GM12873 (cell line): ENCODE measurements around the gene PTGDR.

Experiments
- TF ChIP-seq, protein P1 (sequence below): IDR thresholded peaks from 2 replicates; pipeline ENCODE4 v1.5.1; 2012; ENCODE audit warnings: low read depth, mild to moderate bottlenecking, moderate library complexity, low read length, control low read depth; ENCODE audit not compliant: insufficient read depth; ENCODE audit errors: missing control alignments

The PTGDR gene

DNA sequence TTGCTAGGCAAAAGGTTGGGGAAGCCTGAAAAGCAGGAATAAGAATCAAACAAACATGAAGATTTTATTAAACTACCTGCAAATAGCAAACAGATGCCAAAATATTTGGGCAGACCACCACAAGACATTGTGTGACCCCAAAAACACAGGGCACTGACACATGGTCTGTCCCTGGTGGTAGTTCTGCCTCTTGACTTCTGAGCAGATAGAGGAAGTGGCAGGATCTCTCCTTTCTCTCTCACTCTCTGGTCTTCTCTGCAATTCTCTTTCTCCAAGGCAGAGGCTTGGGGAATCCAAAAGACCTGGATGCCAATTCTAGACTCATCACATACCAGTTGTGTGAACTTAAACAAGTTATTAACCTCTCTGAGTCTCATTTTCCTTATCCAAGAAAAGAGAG is 4.3 kb upstream of the PTGDR start:
- TF ChIP-seq, protein P1, sequence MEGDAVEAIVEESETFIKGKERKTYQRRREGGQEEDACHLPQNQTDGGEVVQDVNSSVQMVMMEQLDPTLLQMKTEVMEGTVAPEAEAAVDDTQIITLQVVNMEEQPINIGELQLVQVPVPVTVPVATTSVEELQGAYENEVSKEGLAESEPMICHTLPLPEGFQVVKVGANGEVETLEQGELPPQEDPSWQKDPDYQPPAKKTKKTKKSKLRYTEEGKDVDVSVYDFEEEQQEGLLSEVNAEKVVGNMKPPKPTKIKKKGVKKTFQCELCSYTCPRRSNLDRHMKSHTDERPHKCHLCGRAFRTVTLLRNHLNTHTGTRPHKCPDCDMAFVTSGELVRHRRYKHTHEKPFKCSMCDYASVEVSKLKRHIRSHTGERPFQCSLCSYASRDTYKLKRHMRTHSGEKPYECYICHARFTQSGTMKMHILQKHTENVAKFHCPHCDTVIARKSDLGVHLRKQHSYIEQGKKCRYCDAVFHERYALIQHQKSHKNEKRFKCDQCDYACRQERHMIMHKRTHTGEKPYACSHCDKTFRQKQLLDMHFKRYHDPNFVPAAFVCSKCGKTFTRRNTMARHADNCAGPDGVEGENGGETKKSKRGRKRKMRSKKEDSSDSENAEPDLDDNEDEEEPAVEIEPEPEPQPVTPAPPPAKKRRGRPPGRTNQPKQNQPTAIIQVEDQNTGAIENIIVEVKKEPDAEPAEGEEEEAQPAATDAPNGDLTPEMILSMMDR, result no peak

DNA sequence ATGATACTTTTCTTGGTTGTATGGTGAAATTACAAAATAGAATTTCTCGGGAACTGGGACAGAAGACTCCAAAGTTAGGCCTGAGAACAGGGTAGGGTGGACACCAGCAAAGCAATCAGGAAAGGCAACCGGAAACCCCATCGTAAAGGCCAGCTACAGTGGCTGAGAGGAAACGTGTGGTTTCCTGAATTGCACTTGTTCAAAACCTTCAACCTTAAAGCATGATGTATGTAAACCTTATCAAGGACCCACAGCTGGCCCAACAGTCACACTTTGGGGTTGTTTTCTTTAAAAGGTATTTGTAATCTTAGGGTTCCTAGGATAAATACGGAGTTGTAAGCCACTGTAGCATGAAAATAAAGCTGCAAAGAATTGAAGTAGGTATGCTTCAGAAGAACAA is 2.2 kb upstream of the PTGDR start:
- TF ChIP-seq, protein P1, result no peak

DNA sequence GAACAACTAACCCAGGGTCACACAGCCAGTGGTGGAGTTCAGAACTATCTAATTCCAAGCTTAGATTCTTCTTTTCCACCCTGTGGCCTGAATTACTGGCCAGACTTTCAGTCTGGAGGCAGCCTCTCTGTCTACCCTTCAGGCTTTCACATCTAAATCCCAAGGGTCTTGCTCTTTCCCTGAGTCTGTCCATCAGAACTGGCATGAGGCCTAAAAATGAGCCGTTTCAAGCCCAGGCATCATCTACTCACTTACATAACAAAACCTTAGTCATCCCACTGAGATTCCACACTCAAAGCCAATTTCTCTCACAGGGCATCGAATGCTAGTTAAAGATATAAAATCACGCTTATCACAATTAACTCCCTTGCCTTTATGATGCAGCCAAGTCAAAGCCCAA is 1.3 kb upstream of the PTGDR start:
- TF ChIP-seq, protein P1, result no peak

DNA sequence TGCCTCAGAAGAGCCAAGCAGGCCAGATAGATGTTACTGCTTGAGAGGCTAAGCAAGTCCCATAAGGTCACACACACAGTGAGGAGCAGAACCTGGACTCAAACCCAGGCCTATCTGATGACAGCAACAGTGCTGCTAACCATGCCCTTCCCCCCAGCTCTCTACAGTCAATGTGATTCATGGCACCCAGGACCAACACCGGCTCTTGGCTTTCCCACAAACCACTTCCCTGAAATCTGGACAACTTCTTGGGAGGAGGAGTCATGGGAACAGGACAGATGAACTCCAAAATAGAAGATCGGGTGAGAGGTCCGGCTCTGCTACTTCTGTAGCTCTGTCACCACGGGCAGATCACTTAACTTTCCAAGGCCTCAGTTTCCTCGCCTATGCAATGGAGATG is 716 bp upstream of the PTGDR start:
- TF ChIP-seq, protein P1, result no peak

DNA sequence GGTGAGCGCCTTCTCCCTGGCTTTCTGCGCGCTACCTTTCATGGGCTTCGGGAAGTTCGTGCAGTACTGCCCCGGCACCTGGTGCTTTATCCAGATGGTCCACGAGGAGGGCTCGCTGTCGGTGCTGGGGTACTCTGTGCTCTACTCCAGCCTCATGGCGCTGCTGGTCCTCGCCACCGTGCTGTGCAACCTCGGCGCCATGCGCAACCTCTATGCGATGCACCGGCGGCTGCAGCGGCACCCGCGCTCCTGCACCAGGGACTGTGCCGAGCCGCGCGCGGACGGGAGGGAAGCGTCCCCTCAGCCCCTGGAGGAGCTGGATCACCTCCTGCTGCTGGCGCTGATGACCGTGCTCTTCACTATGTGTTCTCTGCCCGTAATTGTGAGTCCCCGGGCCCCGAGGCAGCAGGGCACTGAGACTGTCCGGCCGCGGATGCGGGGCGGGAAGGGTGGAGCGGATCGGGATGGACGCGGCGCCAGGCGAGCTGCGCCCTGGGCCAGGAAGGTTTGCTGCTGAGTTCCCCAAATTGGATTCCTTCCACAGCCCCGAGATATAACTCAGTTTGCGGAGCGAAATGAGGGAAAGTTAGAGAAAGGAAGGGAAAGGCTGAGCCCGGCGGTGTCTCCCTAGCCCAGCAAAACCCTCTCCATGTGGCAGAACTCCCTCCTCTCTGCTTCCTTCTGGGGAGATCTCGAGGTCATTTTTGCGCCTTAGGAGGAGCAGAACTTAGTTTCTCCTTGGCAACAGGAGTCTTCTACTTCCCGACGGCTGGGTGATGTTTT is 972 bp downstream of the PTGDR start:
- TF ChIP-seq, protein P1, result no peak

DNA sequence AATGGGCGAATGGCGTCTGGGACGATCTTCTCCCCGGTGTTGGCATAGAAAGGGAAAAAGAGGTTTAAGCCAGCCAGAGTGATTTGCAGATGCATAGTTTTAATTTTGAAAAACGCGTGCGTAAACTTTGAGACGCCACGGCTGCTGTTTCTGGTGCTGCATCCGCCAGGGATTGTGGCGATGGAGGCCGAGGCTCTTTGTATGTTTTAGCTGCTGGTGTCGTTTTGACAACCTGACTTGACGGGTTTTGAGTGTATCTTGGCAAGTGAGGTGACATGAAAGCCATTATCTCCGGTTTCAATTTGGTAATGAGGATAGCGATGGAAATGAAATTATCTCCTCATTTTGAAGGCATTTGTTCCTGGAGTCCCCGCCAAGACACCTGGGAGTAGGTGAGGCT is 1.6 kb downstream of the PTGDR start:
- TF ChIP-seq, protein P1, result no peak

DNA sequence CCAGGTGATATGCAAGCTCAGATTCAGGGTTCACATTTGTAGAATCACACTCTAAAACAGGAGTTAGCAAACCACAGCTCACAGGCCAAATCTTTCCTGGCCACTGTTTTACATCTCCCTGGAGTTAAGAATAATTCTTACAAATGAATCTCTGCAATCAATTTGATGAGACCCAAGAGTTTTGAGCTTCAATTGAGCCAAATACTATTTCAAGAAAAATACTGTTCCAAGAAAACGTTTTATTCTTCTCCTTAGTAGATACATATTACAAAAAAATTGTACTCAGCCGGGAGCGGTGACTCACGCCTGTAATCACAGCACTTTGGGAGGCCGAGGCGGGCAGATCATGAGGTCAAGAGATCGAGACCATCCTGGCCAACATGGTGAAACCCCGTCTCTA is 2.5 kb downstream of the PTGDR start:
- TF ChIP-seq, protein P1, result no peak
